Osteocyte (in vitro differentiated cells): ENCODE measurements around the gene UGT1A1. TPM values are rescaled to one million over a fixed set of nuclear protein-coding genes. Genes with fewer than 3 reads are reported as not detected.

Experiments
- DNase-seq: peaks from one replicate; pipeline ENCODE4 v3.0.0; 2021; ENCODE audit warnings: mixed read lengths; ENCODE audit not compliant: unreplicated experiment; ENCODE audit errors: extremely low spot score
- H3K27ac Mint-ChIP-seq: one replicate; pipeline ENCODE4 v1.8.0; 2021; ENCODE audit warnings: mild to moderate bottlenecking, mixed read lengths; ENCODE audit not compliant: unreplicated experiment
- H3K27me3 Mint-ChIP-seq: one replicate; pipeline ENCODE4 v1.8.0; 2021; ENCODE audit warnings: mixed read lengths; ENCODE audit not compliant: unreplicated experiment
- H3K36me3 Mint-ChIP-seq: one replicate; pipeline ENCODE4 v1.8.0; 2021; ENCODE audit warnings: mixed read lengths; ENCODE audit not compliant: unreplicated experiment
- H3K4me1 Mint-ChIP-seq: one replicate; pipeline ENCODE4 v1.8.0; 2021; ENCODE audit warnings: mixed read lengths; ENCODE audit not compliant: unreplicated experiment
- H3K4me3 Mint-ChIP-seq: one replicate; pipeline ENCODE4 v1.8.0; 2021; ENCODE audit warnings: mild to moderate bottlenecking, moderate library complexity, mixed read lengths; ENCODE audit not compliant: unreplicated experiment
- H3K9me3 Mint-ChIP-seq: one replicate; pipeline ENCODE4 v1.8.0; 2021; ENCODE audit warnings: mixed read lengths; ENCODE audit not compliant: unreplicated experiment
- CTCF ChIP-seq: fragments of 200-600 bp; sonication (generic); IDR thresholded peaks from 2 replicates; pipeline ENCODE4 v1.5.0; 2021; ENCODE audit warnings: antibody characterized with exemption, mild to moderate bottlenecking, moderate library complexity
- total RNA-seq: library from RNA; stranded (reverse); gene quantifications from 2 replicates; pipeline ENCODE4 v1.2.1, GENCODE V29; 2021

Gene UGT1A1
- total RNA-seq, 1 donor from 2014 or later = not detected

GRCh38 chr2:233778030-233778429 is 18.0 kb downstream of the UGT1A1 start, which contains the start of gene MROH2A:
TSS of gene MROH2A (plus strand) at chr2:233778330. CDS start at chr2:233779359, 1,029 bp downstream.
- no peaks in the 10 kb centered on the region for H3K4me1 Mint-ChIP-seq

DNA sequence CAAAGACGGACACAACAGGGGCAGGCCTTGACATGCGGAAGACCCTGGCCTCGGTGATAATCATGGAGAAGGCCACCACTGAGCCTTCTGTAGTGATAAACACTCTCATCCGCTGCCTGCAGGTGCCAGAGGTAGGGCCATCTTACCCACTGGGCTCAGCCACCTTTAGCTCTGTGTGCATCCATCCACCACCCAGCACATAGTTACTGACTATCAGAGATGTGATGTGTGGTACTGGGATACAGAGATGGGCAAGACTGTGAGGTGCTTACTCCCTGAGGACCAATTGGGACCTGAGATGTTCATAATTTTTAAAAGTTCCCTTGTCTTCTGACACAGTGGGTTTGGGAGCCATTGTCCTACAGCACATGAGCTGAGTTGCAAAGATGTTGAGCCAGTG is 19.7 kb downstream of the UGT1A1 start:
- Mint-ChIP-seq H3K4me1 (no peaks in the 10 kb centered on the region), H3K4me3 (no peak overlapping the region), H3K36me3 (no peaks in the 10 kb centered on the region), H3K27ac (no peak overlapping the region), H3K27me3 (peaks cover 32% of the 10 kb centered on the region), H3K9me3 (peaks cover 18% of the 10 kb centered on the region)
- no peak for TF ChIP-seq CTCF
- no peak for DNase-seq

More at GRCh38 chr2:233778030-233778429, 18.0 kb downstream of the UGT1A1 start, which contains the start of gene MROH2A:
- H3K36me3 Mint-ChIP-seq = no peaks in the 10 kb centered on the region
- TF ChIP-seq CTCF = no peak
- no peak within 1 kb of the TSS for H3K27ac Mint-ChIP-seq
- H3K27me3 Mint-ChIP-seq = peaks cover 30% of the 10 kb centered on the region
- no peak for DNase-seq
- peaks cover 18% of the 10 kb centered on the region for H3K9me3 Mint-ChIP-seq
- H3K4me3 Mint-ChIP-seq = no peak within 1 kb of the TSS

DNA sequence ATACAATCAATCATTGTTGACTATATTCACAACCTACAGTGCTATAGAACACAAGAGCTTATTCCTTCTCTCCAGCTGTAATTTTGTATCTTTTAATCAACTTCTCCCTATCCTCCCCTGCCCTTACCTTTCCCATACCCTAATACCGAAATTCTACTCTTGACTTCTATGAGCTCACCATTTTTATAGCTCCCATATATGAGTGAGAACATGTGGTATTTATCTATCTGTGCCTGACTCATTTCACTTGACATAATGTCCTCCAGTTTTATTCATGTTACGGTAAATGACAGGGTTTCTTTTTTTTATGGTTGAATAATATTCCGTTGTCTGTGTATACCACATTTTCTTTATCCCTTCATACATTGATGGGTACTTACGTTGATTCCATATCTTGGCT is 20.7 kb downstream of the UGT1A1 start:
- no peak for TF ChIP-seq CTCF
- Mint-ChIP-seq H3K36me3 (no peaks in the 10 kb centered on the region), H3K9me3 (peaks cover 18% of the 10 kb centered on the region), H3K27me3 (peaks cover 35% of the 10 kb centered on the region), H3K4me1 (no peaks in the 10 kb centered on the region), H3K27ac (no peak overlapping the region), H3K4me3 (no peak overlapping the region)
- DNase-seq = no peak

DNA sequence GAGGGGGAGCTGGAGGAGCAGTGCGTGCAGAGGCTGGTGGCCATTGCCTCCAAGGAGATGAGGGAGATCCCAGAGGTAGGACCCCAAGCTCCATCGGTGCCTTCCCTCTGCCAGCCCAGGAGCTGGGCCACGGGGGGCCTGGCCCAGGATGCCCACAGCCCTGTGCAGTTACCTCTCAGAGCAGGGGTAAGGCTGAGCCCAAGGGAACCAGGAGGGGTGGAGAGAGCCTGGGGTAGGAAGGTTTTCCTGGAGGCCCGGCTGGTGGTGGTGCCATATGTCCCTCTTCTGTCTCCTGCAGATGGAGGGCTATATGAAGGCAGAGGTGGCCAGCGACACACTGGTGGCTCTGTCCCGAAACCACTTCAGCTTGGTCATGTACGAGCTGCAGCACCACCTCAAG is 29.5 kb downstream of the UGT1A1 start:
- no peaks in the 10 kb centered on the region for H3K36me3 Mint-ChIP-seq
- TF ChIP-seq CTCF = no peak
- H3K4me1 Mint-ChIP-seq = no peaks in the 10 kb centered on the region
- no peak overlapping the region for H3K27ac Mint-ChIP-seq
- H3K4me3 Mint-ChIP-seq = no peak overlapping the region
- no peaks in the 10 kb centered on the region for H3K9me3 Mint-ChIP-seq
- peak; percentile 67 for DNase-seq
- H3K27me3 Mint-ChIP-seq = peaks cover 19% of the 10 kb centered on the region

DNA sequence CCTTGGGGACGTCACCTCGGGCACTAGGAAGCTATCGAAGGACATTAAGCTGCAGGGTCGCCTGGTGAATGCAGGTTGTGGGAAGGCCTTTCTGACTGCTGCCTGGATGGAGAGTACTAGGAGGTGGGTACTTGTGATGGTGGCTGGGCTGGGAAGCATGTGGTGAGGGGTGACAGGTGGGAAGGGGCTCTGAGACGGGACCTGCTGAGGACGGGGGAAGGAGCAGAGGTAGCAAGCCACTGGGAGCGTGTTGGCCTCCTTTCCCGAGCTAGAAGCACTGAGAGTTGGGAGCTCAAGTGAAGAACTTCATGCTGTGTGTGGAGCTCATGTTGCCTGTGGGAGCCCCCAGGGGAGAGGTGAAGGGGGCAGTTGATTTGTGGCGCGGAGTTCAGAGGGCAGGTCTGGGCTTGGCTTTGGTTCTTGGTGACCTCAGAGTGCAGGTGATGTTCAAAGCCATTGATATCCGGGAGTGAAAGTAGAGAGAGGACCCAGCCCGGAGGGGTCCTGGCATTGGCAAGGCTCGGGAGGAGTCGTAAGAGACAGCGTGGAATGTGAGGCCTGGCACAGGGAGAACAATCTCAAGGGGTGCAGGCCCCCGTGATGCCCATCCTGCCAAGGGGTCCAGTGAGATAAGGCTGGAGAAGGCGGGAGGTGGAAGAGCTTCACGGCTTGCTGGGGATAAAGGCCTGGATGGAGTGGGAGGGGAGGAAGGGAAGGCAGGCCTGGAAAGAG is 31.2 kb downstream of the UGT1A1 start:
- peak; percentile 77 for DNase-seq
- Mint-ChIP-seq H3K27ac (no peak overlapping the region), H3K4me3 (no peak overlapping the region), H3K36me3 (no peaks in the 10 kb centered on the region), H3K4me1 (no peaks in the 10 kb centered on the region), H3K27me3 (peaks cover 11% of the 10 kb centered on the region), H3K9me3 (no peaks in the 10 kb centered on the region)
- TF ChIP-seq CTCF = no peak
